Activated CD8-positive, alpha-beta memory T cell treated with anti-CD3 and anti-CD28 coated beads for 1 hour (primary cell): Measurements from ENCODE around the gene CELF5.

Source experiments
- DNase-seq, 2 donors: peaks; one replicate each; pipeline ENCODE4 v3.0.0-alpha.2; 2020; ENCODE audit warnings: low read depth in 1 of 2; ENCODE audit errors: extremely low read depth in 1 of 2

Gene CELF5

DNA sequence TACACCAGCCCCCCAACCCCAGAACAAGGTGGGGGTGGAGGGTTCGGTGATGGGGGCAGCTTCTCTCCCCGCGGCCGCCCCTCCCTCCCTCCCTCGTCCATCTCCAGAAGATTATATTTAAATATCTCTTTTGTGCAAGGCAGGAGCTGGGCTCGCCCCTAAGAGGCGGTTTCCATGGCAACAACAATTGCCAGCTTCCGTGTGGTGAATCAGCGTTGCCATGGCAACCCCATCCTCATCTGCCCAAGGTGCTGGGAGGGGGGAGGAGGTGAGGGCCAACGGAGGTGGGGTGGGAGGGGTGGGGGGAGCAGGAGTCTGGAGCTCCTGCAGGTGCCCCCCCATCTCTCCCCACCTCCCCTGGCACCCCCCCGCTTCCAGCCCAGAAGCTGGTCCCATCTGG, 46.4 kb downstream of the CELF5 start:
- peak in 1 of 2 donors; percentile 18 for DNase-seq

DNA sequence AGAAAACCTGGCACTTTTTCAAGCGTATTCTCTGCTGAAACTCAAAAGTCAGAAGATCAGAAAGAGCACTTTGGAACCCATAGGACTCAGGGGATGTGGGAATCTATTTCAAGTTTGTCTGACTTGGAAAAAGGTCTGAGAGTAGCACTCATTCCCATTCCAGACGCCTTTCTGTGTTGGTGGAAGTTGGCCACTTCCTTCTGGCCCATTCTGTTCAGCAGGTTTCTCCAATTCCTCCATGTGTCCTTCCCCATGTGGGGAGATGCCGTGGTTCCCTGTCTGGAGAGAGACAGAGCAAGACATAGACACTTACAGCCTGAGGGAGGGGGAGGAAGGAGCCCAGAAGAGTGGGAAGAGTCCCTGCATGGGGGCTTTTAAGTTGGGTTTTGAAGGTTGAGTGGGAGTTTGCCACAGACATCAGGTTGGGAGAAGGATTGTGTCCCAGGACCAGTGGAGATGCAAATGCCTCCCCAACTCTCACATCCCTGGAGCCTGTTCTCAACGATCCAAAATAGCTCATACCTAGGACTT, 48.0 kb downstream of the CELF5 start:
- DNase-seq, result no peak

DNA sequence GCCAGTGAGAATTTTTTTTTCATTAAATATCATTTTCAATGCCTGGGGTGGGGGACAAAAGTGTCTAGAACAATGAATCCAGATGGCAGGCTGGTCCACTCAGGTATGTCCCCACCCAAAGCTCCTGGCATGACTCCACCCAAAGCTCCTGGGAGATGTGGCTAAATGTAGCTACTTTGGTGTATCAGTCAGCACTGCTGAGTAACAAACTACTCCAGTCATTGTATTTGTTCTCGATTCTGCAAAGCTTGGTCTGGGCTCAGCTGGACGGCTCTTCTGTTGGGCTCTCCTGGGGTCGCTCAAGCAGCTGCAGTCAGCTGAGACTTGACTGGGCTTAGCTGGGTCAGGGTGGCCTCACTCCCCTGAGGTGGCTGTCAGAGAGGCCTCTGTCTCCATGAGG, 48.5 kb downstream of the CELF5 start:
- no peak for DNase-seq

DNA sequence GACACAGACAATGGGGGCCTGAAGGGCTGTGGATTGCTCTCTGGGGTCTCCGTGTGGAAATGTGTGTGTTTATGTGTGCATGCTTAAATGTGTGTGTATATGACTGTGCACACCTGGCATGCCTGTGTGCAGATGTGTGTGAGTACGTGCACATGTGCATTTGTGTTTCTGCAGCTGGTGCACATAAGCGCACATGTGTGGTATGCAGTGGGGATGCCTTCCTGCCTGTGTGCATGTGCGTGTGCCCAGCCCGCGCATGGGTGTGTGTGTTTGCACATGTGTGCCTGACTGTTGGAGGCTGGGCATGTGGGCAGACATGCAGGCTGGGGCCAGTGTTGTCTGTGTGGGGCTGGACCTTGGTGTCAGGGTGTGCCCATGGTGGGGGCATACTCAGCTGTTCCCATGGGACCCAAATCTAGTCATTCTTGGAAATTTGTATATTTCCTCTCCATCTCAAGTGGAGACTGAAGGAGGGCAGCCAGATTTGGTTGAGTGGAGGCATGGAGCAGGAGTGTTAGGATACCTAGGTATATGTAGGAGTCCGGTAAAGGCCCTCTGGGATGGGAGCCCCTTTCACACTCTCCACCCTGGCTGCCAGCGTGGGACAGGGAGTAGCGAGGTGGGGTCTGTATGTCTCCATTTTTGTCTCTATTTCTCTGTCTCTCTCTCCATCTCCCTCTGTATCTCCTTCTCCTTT, 49.9 kb downstream of the CELF5 start:
- DNase-seq, result no peak

DNA sequence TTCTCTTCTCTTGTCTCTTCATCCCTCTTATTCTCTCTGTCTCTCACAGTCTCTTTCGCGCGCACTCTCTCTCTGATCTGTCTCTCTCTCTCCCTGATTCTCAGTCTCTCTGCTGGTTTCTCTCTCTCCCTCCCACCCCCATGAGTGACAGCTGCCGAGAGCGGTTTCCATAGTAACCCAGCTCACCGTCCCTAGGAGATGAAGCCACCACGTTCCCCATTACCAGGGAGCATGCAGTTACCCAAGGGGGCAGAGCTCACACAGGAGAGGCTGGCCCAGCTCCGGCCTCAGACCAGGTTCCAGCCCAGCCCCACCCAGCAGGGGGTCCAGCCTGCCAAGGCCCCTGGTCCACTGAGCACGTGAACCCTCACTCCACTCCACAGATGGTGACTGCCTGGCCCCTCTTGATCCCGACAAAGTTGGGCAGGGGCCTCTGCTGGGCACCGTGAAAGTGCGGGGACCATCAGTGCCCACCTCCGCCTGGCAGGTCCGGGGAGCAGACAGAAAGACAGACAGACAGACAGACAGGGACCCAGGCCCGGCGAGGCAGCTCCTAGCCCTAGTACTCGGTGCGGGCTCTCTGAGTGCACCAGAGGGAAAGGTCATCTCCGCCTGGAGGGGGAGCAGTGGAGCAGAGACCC, 50.6 kb downstream of the CELF5 start:
- peak in 1 of 2 donors; percentile 34 for DNase-seq

DNA sequence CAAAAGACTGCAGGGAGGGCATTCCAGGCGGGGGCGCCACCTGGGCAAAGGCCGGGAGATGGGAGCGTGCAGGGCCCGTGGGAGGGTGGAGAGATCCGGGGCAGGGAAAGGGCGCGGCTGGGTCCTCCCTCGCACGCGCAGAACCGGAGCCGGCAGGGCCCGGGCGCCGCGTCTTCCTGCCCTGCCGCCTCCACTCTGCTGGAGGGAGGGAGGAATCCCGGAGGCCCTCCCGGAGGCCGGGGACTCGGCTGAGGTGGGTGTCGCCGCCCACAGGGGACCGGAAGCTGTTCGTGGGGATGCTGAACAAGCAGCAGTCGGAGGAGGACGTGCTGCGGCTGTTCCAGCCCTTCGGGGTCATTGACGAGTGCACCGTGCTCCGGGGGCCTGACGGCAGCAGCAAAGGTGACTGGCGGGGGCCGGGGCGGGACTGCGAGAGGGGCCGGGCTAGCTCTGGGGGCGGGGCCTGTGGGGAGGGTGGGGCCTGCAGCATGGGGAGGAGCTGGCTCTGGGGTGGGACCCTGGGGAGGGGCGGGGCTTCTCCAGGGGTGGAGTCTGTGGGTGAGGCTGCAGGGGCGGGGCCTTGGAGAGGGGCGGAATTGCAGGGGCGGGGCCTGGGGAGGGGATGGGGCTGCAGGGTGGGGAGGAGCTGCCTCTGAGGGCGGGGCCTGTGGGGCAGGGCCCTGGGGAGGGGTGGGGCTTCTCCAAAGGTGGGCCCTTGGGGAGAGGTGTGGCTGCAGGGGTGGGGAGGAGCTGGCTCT, 51.3 kb downstream of the CELF5 start:
- DNase-seq, result peak; percentile 82 to 90

DNA sequence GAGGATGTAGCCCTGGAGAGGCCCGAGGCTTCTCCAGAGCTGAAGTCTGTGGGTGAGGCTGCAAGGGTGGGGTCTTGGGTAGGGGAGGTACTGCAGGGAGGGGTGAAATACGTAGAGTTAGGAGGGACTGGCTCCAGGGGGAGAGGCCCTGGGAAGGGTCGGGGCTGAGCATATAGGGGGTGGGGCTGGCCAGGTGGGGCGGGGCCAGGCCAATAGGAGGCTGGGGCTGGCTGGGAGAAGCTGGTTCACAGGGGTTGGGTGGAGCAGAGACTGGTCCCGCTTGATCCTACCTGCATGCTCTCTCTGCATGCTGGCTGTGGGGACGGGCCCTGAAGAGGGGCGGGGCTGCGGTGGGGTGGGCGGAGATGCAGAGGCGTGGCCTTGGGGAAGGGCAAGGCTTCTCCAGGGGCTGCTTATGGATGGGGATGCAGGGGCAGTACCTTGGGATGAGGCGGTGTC, 51.9 kb downstream of the CELF5 start:
- peak; percentile 20 to 21 for DNase-seq

DNA sequence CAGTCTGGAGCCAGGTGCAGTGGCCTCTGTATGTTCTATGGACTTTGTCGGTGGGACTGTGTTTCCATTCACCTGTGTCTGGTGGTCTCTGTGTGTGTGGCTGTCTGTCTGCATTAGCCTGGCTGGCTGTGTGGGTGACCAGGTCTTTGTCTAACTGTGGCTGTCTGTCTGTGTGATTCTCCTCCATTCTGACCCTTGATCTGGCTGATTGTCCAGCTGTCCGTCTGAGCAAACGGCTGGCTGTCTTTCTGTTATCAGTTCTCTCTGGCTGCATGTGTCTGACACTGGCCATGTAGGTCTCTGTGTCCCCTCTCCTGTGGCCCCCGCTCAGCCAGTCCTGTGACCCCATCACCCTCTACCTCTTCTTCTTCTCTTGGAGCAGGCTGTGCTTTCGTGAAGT, 53.2 kb downstream of the CELF5 start:
- no peak for DNase-seq

DNA sequence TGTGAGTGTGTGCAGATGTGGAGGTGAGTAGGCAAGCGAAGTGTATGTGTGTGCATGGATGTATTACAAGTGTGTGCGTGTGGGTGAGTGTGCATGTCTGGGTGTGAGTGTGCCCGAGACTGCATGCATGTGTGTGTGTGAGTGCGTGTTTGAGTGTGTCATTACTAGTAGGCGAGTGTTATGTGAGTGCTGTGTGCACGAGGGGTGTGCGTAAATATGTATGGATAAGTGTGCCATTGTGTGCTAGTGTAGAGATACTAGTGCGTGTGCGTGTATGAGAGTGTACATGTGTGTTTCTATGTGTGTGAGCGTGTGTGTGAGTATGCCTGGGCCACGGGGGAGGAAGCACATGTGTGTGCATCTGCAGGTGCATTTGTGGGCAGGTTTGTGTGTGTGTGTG, 53.8 kb downstream of the CELF5 start:
- DNase-seq, result no peak

DNA sequence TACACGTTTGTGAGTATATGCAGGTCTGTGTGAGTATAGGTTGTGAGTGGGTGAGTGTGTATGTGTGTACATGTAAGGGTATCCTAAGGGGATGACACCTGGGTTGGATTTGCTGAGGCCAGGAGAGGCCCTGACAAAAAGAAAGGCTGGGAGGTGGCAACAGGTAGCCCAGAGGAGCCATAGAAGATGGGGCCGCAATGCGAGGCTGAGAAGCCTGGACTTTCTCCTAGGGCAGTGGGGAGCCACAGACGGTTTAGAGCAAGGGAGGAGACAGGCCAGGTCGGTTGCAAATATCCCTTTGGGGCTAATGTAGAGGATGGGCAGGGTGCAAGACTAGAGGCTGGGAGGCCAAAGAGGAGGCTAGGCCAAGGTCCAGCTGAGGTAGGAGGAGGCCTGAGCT, 54.3 kb downstream of the CELF5 start:
- no peak for DNase-seq

DNA sequence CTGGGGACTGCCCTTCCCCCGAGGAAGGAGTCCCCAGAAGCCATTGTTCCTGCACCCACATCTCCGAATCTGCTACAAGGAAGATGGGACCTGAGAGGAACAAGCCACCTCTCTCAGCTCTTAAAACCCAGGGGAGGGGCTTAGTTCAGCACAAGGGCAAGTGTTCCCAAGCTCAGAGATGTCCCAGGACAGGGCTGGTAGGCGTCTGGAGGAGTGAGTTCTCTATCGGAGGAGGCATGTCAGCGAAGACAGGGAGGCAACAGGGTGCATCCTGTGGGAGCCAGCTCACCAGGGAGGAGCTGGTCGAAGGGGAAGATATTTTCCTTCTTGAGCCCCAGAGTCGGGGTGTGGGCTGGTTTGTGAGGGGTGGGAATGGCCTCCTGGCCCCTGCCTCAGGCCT, 54.8 kb downstream of the CELF5 start:
- DNase-seq, result no peak

DNA sequence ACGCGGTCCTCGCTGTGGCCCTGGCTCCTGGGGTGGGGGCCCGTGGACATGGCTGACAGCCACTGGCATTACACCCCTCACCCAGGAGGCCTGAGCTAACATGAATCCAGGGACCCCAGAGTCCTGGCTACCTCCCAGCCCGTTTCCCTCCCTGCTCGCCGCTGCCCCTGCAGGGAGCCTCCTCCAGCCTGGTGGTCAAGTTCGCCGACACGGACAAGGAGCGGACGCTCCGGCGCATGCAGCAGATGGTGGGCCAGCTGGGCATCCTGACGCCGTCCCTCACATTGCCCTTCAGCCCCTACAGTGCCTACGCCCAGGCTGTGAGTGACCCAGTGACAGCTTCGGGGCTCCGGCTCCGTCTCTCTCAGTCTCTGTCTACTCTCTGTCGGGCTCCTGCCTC, 56.6 kb downstream of the CELF5 start:
- DNase-seq, result no peak

DNA sequence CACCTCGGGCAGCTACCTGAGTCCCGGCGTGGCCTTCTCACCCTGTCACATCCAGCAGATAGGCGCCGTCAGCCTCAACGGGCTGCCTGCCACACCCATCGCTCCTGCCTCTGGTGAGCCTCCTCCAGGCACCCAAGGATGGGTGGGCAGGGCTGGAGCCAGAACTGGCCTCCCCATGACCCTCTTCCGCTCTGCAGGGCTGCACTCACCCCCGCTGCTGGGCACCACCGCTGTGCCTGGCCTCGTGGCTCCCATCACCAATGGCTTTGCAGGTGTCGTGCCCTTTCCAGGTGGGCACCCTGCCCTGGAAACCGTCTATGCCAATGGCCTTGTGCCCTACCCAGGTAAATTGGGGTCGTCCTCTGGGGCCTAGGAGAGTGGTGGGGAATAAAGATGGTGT, 57.7 kb downstream of the CELF5 start:
- DNase-seq, result no peak

DNA sequence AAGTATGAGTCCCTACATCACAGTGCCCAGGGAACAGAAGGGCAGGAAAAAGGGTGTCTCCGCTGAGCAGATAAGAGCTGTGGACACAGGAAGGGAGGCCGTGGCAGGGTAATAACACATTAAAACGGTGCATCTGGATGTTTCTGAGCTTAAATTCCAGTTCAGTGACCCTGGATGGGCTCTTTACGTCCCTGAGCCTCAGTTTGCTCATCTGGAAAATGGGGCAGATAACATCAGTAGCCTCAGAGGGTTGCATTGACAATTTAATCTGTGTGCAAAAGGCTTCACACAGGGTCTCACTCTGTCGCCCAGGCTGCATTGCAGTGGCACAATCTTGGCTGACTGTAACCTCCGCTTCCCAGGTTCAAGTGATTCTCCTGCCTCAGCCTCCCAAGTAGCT, 58.1 kb downstream of the CELF5 start:
- no peak for DNase-seq

DNA sequence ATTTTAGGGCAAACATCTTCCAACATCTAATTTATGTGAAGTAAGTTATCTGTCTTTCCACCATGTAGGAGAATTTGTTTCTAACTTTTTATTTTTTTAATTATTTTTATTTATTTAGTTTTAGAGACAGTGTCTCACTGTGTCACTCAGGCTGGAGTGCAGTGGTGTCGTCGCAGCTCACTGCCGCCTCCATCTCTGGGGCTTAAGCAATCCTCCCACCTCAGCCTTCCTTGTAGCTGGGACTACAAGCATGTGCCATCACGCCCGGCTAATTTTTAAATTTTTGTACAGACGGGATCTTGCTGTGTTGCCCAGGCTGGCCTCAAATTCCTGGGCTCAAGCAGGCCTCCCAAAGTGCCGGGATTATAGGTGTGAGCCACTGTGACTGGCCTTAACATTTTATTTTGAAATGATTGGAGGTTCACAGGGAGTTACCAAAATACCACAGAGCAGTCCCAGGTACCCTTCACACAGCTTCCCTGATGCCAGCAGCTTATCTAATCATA, 58.8 kb downstream of the CELF5 start:
- no peak for DNase-seq

DNA sequence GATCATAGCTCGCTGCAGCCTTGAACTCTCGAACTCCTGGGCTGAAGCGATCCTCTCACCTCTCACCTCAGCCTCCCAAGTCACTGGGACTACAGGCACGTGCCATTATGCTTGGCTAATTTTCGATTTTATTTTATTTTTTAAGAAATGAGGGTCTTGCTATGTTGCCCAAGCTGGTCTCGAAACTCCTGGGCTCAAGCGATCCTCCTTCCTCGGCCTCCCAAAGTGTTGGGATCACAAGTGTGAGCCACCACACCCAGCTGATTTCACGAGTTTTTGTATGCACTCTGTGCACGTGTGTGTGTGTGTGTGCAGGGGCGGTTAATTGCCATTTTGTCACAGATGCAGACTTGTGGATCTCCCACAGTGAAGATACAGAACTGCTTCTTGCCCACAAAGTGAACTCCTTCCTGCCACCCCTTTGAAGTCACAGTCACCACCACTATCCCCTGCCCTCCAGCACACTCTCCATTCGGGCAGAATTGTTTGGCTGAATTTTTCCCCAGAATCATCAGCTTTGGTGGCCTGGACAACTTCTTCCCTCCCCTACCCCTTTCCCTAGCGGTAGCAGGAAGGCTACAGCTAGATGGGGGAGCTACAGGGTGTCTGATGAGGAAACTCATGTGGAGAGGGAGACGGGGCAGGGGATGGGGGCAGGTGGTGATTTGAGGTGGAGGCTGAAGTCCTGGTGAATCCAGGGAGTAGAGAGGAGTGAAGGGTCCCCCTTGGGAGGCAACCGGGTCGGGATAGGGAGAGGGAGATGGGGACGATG, 59.6 kb downstream of the CELF5 start:
- DNase-seq, result no peak

DNA sequence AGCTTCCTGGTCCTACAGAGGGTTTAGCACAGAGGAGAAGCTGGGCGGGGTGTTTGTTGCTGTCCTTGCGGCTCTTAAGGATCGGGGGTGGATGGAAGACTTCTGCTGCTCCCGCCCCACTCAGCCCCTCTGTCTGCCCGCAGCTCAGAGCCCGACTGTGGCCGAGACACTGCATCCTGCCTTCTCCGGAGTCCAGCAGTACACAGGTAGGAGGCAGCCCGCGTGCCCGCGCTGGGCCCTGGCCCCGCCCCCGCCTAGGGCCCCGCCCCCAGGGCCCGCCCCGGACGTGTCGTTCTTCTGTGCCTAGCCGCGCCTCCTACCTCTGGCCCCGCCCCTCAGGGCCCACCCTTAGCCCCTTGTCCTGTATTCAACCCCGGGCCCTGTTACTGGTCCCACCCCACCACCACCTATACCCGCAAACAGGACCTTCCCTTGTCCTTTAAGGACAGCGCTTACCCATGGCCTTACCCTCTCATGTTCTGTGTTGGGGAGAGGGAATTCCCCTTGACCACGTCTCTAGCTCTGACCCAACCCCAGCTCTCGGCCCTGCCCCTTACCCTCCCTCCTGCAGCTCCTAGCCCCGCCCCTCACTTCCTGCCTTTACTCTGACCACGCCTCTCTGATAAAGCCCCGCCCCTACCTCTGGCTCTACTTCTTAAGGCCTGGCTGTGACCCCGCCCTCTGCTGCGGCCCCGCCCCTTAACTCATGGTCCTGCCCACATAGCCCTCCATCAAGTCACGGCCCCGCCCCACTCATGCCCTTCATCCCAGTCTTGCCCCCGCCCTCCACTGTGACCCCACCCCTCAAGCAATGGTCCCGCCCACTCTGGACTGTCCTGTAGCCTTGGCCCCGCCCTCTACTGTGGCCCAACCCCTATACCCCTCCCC, 60.5 kb downstream of the CELF5 start:
- peak; percentile 17 to 43 for DNase-seq

DNA sequence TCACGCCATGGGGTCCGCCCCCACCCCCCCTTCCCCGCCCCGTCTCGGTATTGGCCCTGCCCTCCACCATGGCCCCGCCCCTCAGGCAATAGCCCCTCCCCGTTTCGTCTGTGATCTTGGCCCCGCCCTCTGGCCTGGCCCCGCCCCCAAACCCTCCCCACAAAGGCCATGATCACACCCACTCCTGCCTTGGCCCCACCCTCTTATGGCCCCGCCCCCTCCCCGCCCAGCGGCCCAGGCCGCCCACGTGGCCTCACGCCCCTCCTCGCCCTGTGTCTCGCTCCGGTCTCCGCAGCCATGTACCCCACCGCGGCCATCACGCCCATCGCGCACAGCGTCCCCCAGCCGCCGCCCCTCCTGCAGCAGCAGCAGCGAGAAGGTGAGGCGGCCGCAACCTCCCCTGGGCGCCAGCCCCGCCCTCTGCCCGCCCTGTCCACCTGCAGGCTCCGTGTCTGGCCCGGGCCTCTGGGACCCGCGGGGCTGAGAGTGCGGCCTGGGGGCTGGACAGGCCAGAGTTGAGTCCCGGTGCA, 61.3 kb downstream of the CELF5 start:
- peak in 1 of 2 donors; percentile 42 for DNase-seq

DNA sequence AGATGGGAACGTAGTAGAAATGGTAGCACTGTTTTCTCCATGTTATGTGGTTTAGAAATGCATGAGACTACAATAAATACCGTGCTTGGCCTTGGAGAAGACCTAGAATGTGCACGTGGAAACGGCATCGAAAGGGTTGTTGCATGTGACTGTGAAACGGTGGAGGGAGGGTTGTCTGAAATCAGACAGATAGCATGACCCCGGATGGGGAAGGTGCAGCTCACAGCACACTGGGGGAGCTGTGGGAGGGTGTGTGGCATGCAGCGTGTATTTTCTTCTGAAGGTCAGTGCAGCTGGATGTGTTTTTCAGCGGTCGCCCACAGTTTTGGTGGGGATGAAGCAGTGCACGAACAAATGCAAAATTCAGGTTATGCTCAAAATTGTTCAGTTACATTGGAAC, 63.4 kb downstream of the CELF5 start:
- DNase-seq, result no peak
